IMR-90 (cell line): Measurements from ENCODE around the gene ZNF385C. TPM values are rescaled to one million over a fixed set of nuclear protein-coding genes. Genes with fewer than 3 reads are reported as not detected.

Experiments
- ATAC-seq: fragments of 200-7000 bp; cut with Tn5 transposase; 2 replicates; pipeline ENCODE4 v1.9.1; 2020; ENCODE audit warnings: low read depth, mild to moderate bottlenecking, moderate library complexity
- BruUV-seq: library from RNA; stranded (reverse); fragments of 400-500 nt; replicated peaks from 2 replicates; lab custom pipeline; 2021; lab: Mats Ljungman, UMichigan
- CTCF ChIA-PET: fragments of 300-600 bp; formaldehyde crosslinking; extraction: SDS; loops from one replicate; lab custom pipeline; 2021; ENCODE audit warnings: antibody characterized with exemption; lab: Yijun Ruan, JAX
- POLR2A ChIA-PET: fragments of 300-600 bp; sonication (Branson Sonifier 250); formaldehyde crosslinking; loops from one replicate; lab custom pipeline; 2022; ENCODE audit warnings: antibody characterized with exemption; ENCODE audit not compliant: unreplicated experiment; lab: Charles Lee
- DNase-seq: peaks from one replicate; pipeline ENCODE4 v3.0.0; 2013
- H2AFZ ChIP-seq: replicated peaks from 2 replicates; pipeline ENCODE3; 2013; ENCODE audit warnings: low read length, mild to moderate bottlenecking; ENCODE audit not compliant: poor library complexity
- H2AK5ac ChIP-seq: 2 replicates; pipeline ENCODE4 v1.6.1; 2013; ENCODE audit warnings: low read depth, low read length, inconsistent platforms
- H2AK9ac ChIP-seq: replicated peaks from 2 replicates; pipeline ENCODE3; 2013; ENCODE audit warnings: mild to moderate bottlenecking, low read depth, low read length, moderate library complexity; ENCODE audit not compliant: poor library complexity
- H2BK120ac ChIP-seq: 2 replicates; pipeline ENCODE4 v1.6.1; 2013; ENCODE audit warnings: low read depth, low read length, inconsistent platforms
- H2BK15ac ChIP-seq: 3 replicates; pipeline ENCODE4 v1.6.1; 2013; ENCODE audit warnings: low read depth, low read length, inconsistent platforms
- H2BK20ac ChIP-seq: 2 replicates; pipeline ENCODE4 v1.6.1; 2013; ENCODE audit warnings: low read depth, mild to moderate bottlenecking, inconsistent platforms, low read length, moderate library complexity
- H2BK5ac ChIP-seq: 2 replicates; pipeline ENCODE4 v1.6.1; 2013; ENCODE audit warnings: mild to moderate bottlenecking, low read depth, low read length, inconsistent platforms; ENCODE audit not compliant: poor library complexity, severe bottlenecking
- H3K14ac ChIP-seq: replicated peaks from 2 replicates; pipeline ENCODE4 v1.6.1; 2013; ENCODE audit warnings: low read depth, low read length, inconsistent platforms
- H3K18ac ChIP-seq: 2 replicates; pipeline ENCODE4 v1.6.1; 2013; ENCODE audit warnings: low read depth, low read length, control low read depth
- H3K23ac ChIP-seq: 2 replicates; pipeline ENCODE4 v1.6.1; 2013; ENCODE audit warnings: low read depth, low read length, inconsistent platforms
- H3K27ac ChIP-seq: 2 replicates; pipeline ENCODE4 v1.5.1; 2013; ENCODE audit warnings: mild to moderate bottlenecking, control low read depth, low read length; ENCODE audit not compliant: insufficient read depth
- H3K27me3 ChIP-seq: 2 replicates; pipeline ENCODE4 v1.6.1; 2013; ENCODE audit warnings: low read length; ENCODE audit not compliant: control insufficient read depth, insufficient read depth
- H3K36me3 ChIP-seq: 2 replicates; pipeline ENCODE4 v1.6.1; 2013; ENCODE audit warnings: low read length, mixed read lengths; ENCODE audit not compliant: control insufficient read depth, insufficient read depth
- H3K4ac ChIP-seq: 2 replicates; pipeline ENCODE4 v1.6.1; 2013; ENCODE audit warnings: low read depth, low read length, inconsistent platforms
- H3K4me1 ChIP-seq: 2 replicates; pipeline ENCODE4 v1.6.1; 2013; ENCODE audit warnings: low read length, mixed read lengths; ENCODE audit not compliant: control insufficient read depth, insufficient read depth
- H3K4me2 ChIP-seq: 2 replicates; pipeline ENCODE4 v1.6.1; 2013; ENCODE audit warnings: low read depth, mild to moderate bottlenecking, control low read depth, low read length, moderate library complexity
- H3K4me3 ChIP-seq: 2 replicates; pipeline ENCODE4 v1.5.1; 2013; ENCODE audit warnings: low read depth, mild to moderate bottlenecking, control low read depth, low read length, moderate library complexity; ENCODE audit not compliant: insufficient read depth
- H3K56ac ChIP-seq: 2 replicates; pipeline ENCODE4 v1.6.1; 2013; ENCODE audit warnings: low read length, inconsistent platforms; ENCODE audit not compliant: insufficient read depth; ENCODE audit errors: extremely low read depth
- H3K79me1 ChIP-seq, 2 experiments: 2 replicates each; pipeline ENCODE4 v1.6.1; 2013; ENCODE audit warnings: low read length in 2 of 2, inconsistent platforms in 1 of 2, low read depth in 1 of 2
- H3K9ac ChIP-seq: 2 replicates; pipeline ENCODE4 v1.6.1; 2013; ENCODE audit warnings: low read depth, low read length, control low read depth
- H3K9me1 ChIP-seq: 2 replicates; pipeline ENCODE4 v1.6.1; 2013; ENCODE audit warnings: low read length, inconsistent platforms; ENCODE audit not compliant: insufficient read depth
- H3K9me3 ChIP-seq: 2 replicates; pipeline ENCODE4 v1.6.1; 2013; ENCODE audit warnings: low read length; ENCODE audit not compliant: control insufficient read depth, insufficient read depth
- H4K20me1 ChIP-seq: 2 replicates; pipeline ENCODE4 v1.6.1; 2013; ENCODE audit warnings: low read length, inconsistent platforms; ENCODE audit not compliant: insufficient read depth
- H4K5ac ChIP-seq: 2 replicates; pipeline ENCODE4 v1.6.1; 2013; ENCODE audit warnings: mild to moderate bottlenecking, low read depth, low read length, control low read depth
- H4K8ac ChIP-seq, 2 experiments: 2 replicates each; pipeline ENCODE4 v1.6.1; 2013; ENCODE audit warnings: low read depth in 2 of 2, low read length in 2 of 2, control low read depth in 1 of 2, inconsistent platforms in 1 of 2
- H4K91ac ChIP-seq: 2 replicates; pipeline ENCODE4 v1.6.1; 2013; ENCODE audit warnings: low read depth, low read length, inconsistent platforms; ENCODE audit not compliant: insufficient read depth
- CEBPB ChIP-seq: IDR thresholded peaks from 2 replicates; pipeline ENCODE4 v1.6.1; 2012; ENCODE audit warnings: low read depth, low read length, improper control_type of control experiment
- CHD1 ChIP-seq: IDR thresholded peaks from 2 replicates; pipeline ENCODE4 v1.6.1; 2012; ENCODE audit warnings: low read depth, low read length, improper control_type of control experiment
- ELK1 ChIP-seq: fragments of 150-350 bp; IDR thresholded peaks from 2 replicates; pipeline ENCODE4 v1.6.1; 2016; ENCODE audit warnings: low read depth, mild to moderate bottlenecking, low read length, moderate library complexity, borderline replicate concordance
- FOS ChIP-seq: fragments of 150-350 bp; IDR thresholded peaks from 2 replicates; pipeline ENCODE4 v1.6.1; 2016; ENCODE audit warnings: low read depth, low read length
- MAFK ChIP-seq: IDR thresholded peaks from 2 replicates; pipeline ENCODE4 v1.6.1; 2012; ENCODE audit warnings: low read depth, low read length, improper control_type of control experiment
- MXI1 ChIP-seq: IDR thresholded peaks from 2 replicates; pipeline ENCODE4 v1.6.1; 2012; ENCODE audit warnings: low read depth, mild to moderate bottlenecking, low read length, moderate library complexity, borderline replicate concordance
- NFE2L2 ChIP-seq: fragments of 150-350 bp; IDR thresholded peaks from 2 replicates; pipeline ENCODE4 v1.6.1; 2016; ENCODE audit warnings: low read depth, mild to moderate bottlenecking, low read length
- POLR2A ChIP-seq: IDR thresholded peaks from 2 replicates; pipeline ENCODE4 v1.6.1; 2012; ENCODE audit warnings: mild to moderate bottlenecking, low read depth, low read length
- RAD21 ChIP-seq: IDR thresholded peaks from 2 replicates; pipeline ENCODE4 v1.6.1; 2012; ENCODE audit warnings: low read length, improper control_type of control experiment
- RCOR1 ChIP-seq: IDR thresholded peaks from 2 replicates; pipeline ENCODE4 v1.6.1; 2012; ENCODE audit warnings: mild to moderate bottlenecking, low read length, improper control_type of control experiment; ENCODE audit not compliant: insufficient replicate concordance
- RFX5 ChIP-seq: IDR thresholded peaks from 2 replicates; pipeline ENCODE4 v1.8.0; 2012; ENCODE audit warnings: low read depth, mild to moderate bottlenecking, low read length, moderate library complexity
- USF2 ChIP-seq: fragments of 150-350 bp; IDR thresholded peaks from 2 replicates; pipeline ENCODE4 v1.6.1; 2017; ENCODE audit warnings: mild to moderate bottlenecking, antibody characterized with exemption, low read length, low read depth
- WGBS, 2 experiments: methylation state at CpG; one replicate each; pipeline versions ENCODE4 v1.1.5 to v1.1.7; 2013; ENCODE audit warnings: missing lambda C conversion rate in 2 of 2; ENCODE audit not compliant: insufficient read length in 1 of 2; ENCODE audit errors: extremely low coverage in 2 of 2; 5-methylcytosine and 5-hydroxymethylcytosine counted together
- dilution Hi-C: fragments of 300-500 bp; cut with HindIII; formaldehyde crosslinking; loops from one replicate; pipeline ENCODE4 v1.14.3; 2018; ENCODE audit warnings: low sequenced_read_pairs; ENCODE audit not compliant: unreplicated experiment
- in situ Hi-C: fragments of 300-500 bp; cut with MboI; formaldehyde crosslinking; loops from 3 replicates; pipeline ENCODE4 v1.14.3; 2019; ENCODE audit warnings: low sequenced_read_pairs, inconsistent platforms, mixed read lengths
- intact Hi-C: fragments of 100-400 bp; cut with micrococcal nuclease; formaldehyde crosslinking; loops from 2 replicates; pipeline ENCODE4 v1.10.0; 2022
- polyA plus RNA-seq, 3 experiments: library from polyadenylated mRNA; depleted of rRNA; stranded (reverse); fragments of >200 nt; gene quantifications; 2 replicates each; pipeline ENCODE4 v1.2.3, GENCODE V29; 2012; ENCODE audit warnings: low replicate concordance in 1 of 3
- total RNA-seq: library from RNA; depleted of rRNA; stranded (reverse); fragments of >200 nt; gene quantifications from 2 replicates; pipeline ENCODE4 v1.2.3, GENCODE V29; 2012

Gene ZNF385C
- total and polyA plus RNA-seq, 2 of the 4 experiments (the other 2 are of a cell fraction): not detected

- dilution Hi-C loops: no loop called here
- no peaks in the 10 kb centered on the region for H3K4me1 ChIP-seq
- no peak for DNase-seq
Observed at GRCh38 chr17:42092939-42093338, 5.3 kb downstream of the ZNF385C start.

More at GRCh38 chr17:42092939-42093338, 5.3 kb downstream of the ZNF385C start:
- WGBS, 2 experiments: no CpG with 5 or more reads among the region's 6 CpGs
- Histone ChIP-seq H2BK120ac (no peak overlapping the region), H3K27me3 (peaks cover 82% of the 10 kb centered on the region), H2AFZ (no peak overlapping the region), H3K36me3 (no peaks in the 10 kb centered on the region), H4K5ac (no peak overlapping the region), H3K4ac (no peak overlapping the region), H2BK15ac (no peak overlapping the region), H3K4me3 (no peak overlapping the region), H3K14ac (no peak overlapping the region), H2BK5ac (no peak overlapping the region), H3K4me2 (no peak overlapping the region), H3K18ac (no peak overlapping the region), H2AK5ac (no peak overlapping the region), H4K20me1 (no peaks in the 10 kb centered on the region), H3K9ac (no peak overlapping the region), H3K9me1 (no peaks in the 10 kb centered on the region), H3K9me3 (no peaks in the 10 kb centered on the region), H3K56ac (no peak overlapping the region), H3K27ac (no peak overlapping the region), H2BK20ac (no peak overlapping the region), H2AK9ac (no peak overlapping the region), H4K91ac (no peak overlapping the region), H4K8ac (no peak overlapping the region), H3K23ac (no peak overlapping the region), H3K79me1 (no peaks in the 10 kb centered on the region)
- no peak for ATAC-seq
- TF ChIP-seq MXI1 (no peak), POLR2A (no peak), CEBPB (no peak), NFE2L2 (no peak), RFX5 (no peak), RAD21 (no peak), USF2 (no peak), MAFK (no peak), CHD1 (no peak), RCOR1 (no peak), ELK1 (no peak), FOS (no peak)
- ChIA-PET CTCF (no interaction called here), POLR2A (interaction anchor here (0.6 kb wide), 2 partner anchors 8 to 429 kb away, joined by 3 read pairs; no protein-coding TSS in a partner anchor)
- BruUV-seq: no TSS peak
- in situ Hi-C loops (no loop called here), intact Hi-C loops (no loop called here)
